CD4-positive, alpha-beta T cell (primary cell): ENCODE measurements around the gene CDH20. TPM values are rescaled to one million over a fixed set of nuclear protein-coding genes. Genes with fewer than 3 reads are reported as not detected.

Experiments used
- ATAC-seq: fragments of 200-7000 bp; cut with Tn5 transposase; one replicate; pipeline ENCODE4 v1.10.0; 2022; ENCODE audit warnings: mild to moderate bottlenecking; ENCODE audit not compliant: poor library complexity
- CTCF ChIA-PET: fragments of 350-600 bp; sonication (Branson Sonifier 250); formaldehyde crosslinking; loops from one replicate; lab custom pipeline; 2021; ENCODE audit warnings: antibody characterized with exemption, inconsistent platforms; lab: Charles Lee
- POLR2A ChIA-PET: fragments of 350-600 bp; sonication (Branson Sonifier 250); formaldehyde crosslinking; loops from one replicate; lab custom pipeline; 2021; ENCODE audit warnings: antibody characterized with exemption, inconsistent platforms; lab: Charles Lee
- DNase-seq, 14 experiments: peaks; one replicate each; pipeline ENCODE4 v3.0.0-alpha.2; 2013 to 2020; ENCODE audit warnings: mixed read lengths in 2 of 14
- H3K27ac ChIP-seq, 2 donors: one replicate each; pipeline versions ENCODE4 v1.5.1 to v1.7.0; 2013; ENCODE audit warnings: low read length in 2 of 2, low read depth in 1 of 2, mild to moderate bottlenecking in 1 of 2
- H3K27me3 ChIP-seq, 2 experiments: 1 replicate in 1 of 2; 2 replicates in 1 of 2; pipeline versions ENCODE4 v1.6.1 to v1.7.0; 2013; ENCODE audit warnings: low read length in 2 of 2, control low read depth in 1 of 2, mild to moderate bottlenecking in 1 of 2, moderate library complexity in 1 of 2; ENCODE audit not compliant: insufficient read depth in 2 of 2, control insufficient read depth in 1 of 2
- H3K36me3 ChIP-seq: one replicate; pipeline ENCODE4 v1.6.1; 2013; ENCODE audit warnings: low read length, control low read depth; ENCODE audit not compliant: insufficient read depth
- H3K4me1 ChIP-seq: one replicate; pipeline ENCODE4 v1.6.1; 2013; ENCODE audit warnings: low read length, control low read depth; ENCODE audit not compliant: insufficient read depth
- H3K4me3 ChIP-seq: one replicate; pipeline ENCODE4 v1.5.1; 2013; ENCODE audit warnings: mild to moderate bottlenecking, low read length, moderate library complexity
- H3K9me3 ChIP-seq, 2 experiments: 1 replicate in 1 of 2; 2 replicates in 1 of 2; pipeline versions ENCODE4 v1.6.1 to v1.7.0; 2013; ENCODE audit warnings: low read length in 2 of 2, mild to moderate bottlenecking in 2 of 2, control low read depth in 1 of 2, moderate library complexity in 1 of 2; ENCODE audit not compliant: control insufficient read depth in 1 of 2, insufficient read depth in 1 of 2
- H3K27ac Mint-ChIP-seq: one replicate; pipeline ENCODE4 v1.8.0; 2020; ENCODE audit warnings: mixed read lengths
- H3K27me3 Mint-ChIP-seq: one replicate; pipeline ENCODE4 v1.8.0; 2021; ENCODE audit warnings: mixed read lengths
- H3K36me3 Mint-ChIP-seq: one replicate; pipeline ENCODE4 v1.8.0; 2021; ENCODE audit warnings: low read depth, mixed read lengths
- H3K4me1 Mint-ChIP-seq: one replicate; pipeline ENCODE4 v1.8.0; 2021; ENCODE audit warnings: low read depth, mixed read lengths
- H3K4me3 Mint-ChIP-seq: one replicate; pipeline ENCODE4 v1.8.0; 2020; ENCODE audit warnings: mild to moderate bottlenecking, mixed read lengths
- H3K9me3 Mint-ChIP-seq: one replicate; pipeline ENCODE4 v1.8.0; 2020; ENCODE audit warnings: mixed read lengths
- intact Hi-C, 2 experiments: fragments of 100-400 bp; cut with DNase I in 1 of 2; cut with micrococcal nuclease in 1 of 2; formaldehyde crosslinking; loops; one replicate each; pipeline versions ENCODE4 v1.15.1 to v1.9.0; 2023 to 2025; cut with DNase I, micrococcal nuclease
- total RNA-seq, 174 experiments: library from RNA in 2 of 174; stranded (reverse) in 2 of 174; gene quantifications; one replicate each; pipeline ENCODE4 v1.2.3 and lab custom pipeline; 2021 to 2026
- TF ChIP-seq, protein P1 (sequence below): fragments of 200-600 bp; IDR thresholded peaks from one replicate; pipeline ENCODE4 v1.8.0; 2022; ENCODE audit warnings: antibody characterized with exemption, mild to moderate bottlenecking

CDH20 gene
- total RNA-seq, 2 experiments from 2014 or later = 0.16 to 0.39 TPM

GRCh38 chr18:61352611-61353010, 19.4 kb downstream of the CDH20 start:
- Histone ChIP-seq H3K27ac (no peak overlapping the region), H3K4me1 (no peaks in the 10 kb centered on the region), H3K9me3 (no peaks in the 10 kb centered on the region), H3K27me3 (no peaks in the 10 kb centered on the region), H3K4me3 (no peak overlapping the region), H3K36me3 (no peaks in the 10 kb centered on the region)
- intact Hi-C loops = no loop called here
- TF ChIP-seq, protein P1, sequence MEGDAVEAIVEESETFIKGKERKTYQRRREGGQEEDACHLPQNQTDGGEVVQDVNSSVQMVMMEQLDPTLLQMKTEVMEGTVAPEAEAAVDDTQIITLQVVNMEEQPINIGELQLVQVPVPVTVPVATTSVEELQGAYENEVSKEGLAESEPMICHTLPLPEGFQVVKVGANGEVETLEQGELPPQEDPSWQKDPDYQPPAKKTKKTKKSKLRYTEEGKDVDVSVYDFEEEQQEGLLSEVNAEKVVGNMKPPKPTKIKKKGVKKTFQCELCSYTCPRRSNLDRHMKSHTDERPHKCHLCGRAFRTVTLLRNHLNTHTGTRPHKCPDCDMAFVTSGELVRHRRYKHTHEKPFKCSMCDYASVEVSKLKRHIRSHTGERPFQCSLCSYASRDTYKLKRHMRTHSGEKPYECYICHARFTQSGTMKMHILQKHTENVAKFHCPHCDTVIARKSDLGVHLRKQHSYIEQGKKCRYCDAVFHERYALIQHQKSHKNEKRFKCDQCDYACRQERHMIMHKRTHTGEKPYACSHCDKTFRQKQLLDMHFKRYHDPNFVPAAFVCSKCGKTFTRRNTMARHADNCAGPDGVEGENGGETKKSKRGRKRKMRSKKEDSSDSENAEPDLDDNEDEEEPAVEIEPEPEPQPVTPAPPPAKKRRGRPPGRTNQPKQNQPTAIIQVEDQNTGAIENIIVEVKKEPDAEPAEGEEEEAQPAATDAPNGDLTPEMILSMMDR = no peak
- H3K9me3 Mint-ChIP-seq = peaks cover 3% of the 10 kb centered on the region
- no peaks in the 10 kb centered on the region for H3K27me3 Mint-ChIP-seq
- ChIA-PET CTCF (no interaction called here), POLR2A (no interaction called here)
- no peaks in the 10 kb centered on the region for H3K36me3 Mint-ChIP-seq
- H3K4me3 Mint-ChIP-seq = no peak overlapping the region
- ATAC-seq (no peak), DNase-seq (no peak)
- H3K27ac Mint-ChIP-seq = no peak overlapping the region
- no peaks in the 10 kb centered on the region for H3K4me1 Mint-ChIP-seq

DNA sequence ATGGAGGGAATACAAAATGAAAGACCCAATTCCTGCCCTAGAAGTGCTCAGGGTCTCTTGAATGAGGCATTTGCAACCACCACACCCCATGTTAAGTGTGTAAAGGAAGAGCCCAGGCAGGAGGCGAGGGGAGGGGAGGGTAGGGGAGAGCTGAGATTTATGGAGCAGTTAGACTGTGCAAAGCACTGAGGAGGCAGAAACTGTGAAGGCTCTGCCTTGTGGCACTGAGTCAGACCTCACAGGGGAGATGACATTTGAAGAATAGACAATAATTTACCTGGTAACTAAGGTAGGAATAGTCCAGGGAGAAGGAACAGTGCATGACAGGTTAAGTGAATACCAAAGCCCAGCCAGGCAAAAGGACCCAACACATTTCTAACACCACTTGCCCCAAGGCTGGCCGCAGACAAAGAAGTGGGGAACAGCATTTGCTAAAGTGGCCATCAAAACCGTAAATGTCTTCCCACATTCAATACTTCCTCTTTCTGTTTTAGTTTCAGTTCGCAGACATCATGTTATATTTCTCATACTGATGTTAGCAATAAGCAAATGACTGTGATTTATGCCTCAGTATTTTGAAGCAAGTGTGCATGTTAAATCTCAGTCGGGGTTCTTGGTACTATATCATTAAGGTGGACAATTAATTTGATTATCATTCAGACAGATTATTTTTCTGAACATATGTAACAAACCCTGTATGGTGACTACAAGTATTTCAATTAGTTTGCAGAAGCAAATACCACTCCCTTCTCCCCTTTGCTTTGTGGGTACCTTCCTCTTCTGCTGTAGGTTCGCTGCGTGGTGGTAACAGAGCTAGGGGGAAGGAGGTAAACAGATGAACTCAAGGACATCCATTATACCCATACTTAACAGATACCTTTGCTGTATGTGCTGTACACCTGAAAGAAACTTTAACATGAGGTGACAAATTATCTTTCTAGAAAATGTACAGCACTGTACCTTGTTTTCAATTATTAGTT, 27.5 kb downstream of the CDH20 start:
- no peak overlapping the region for H3K27ac Mint-ChIP-seq
- ChIA-PET POLR2A (no interaction called here), CTCF (no interaction called here)
- H3K36me3 Mint-ChIP-seq = no peaks in the 10 kb centered on the region
- peak overlapping the region; percentile 49 for H3K4me3 Mint-ChIP-seq
- intact Hi-C loops = no loop called here
- H3K27ac ChIP-seq = no peak overlapping the region
- ATAC-seq (no peak), DNase-seq (no peak)
- H3K9me3 Mint-ChIP-seq = no peaks in the 10 kb centered on the region
- TF ChIP-seq, protein P1 = no peak
- H3K4me1 ChIP-seq = no peaks in the 10 kb centered on the region
- H3K9me3 ChIP-seq = peaks cover 0 to 4% of the 10 kb centered on the region in 2 experiments
- H3K27me3 Mint-ChIP-seq = peaks cover 6% of the 10 kb centered on the region
- H3K4me1 Mint-ChIP-seq = peaks cover 12% of the 10 kb centered on the region
- no peak overlapping the region for H3K4me3 ChIP-seq
- no peaks in the 10 kb centered on the region for H3K36me3 ChIP-seq
- H3K27me3 ChIP-seq = peaks cover 0 to 2% of the 10 kb centered on the region in 2 experiments

GRCh38 chr18:61362511-61362910, 29.3 kb downstream of the CDH20 start:
- H3K27me3 ChIP-seq = peaks cover 0 to 7% of the 10 kb centered on the region in 2 experiments
- H3K4me1 ChIP-seq = no peaks in the 10 kb centered on the region
- Mint-ChIP-seq H3K4me3 (no peak overlapping the region), H3K4me1 (peaks cover 12% of the 10 kb centered on the region), H3K27me3 (peaks cover 12% of the 10 kb centered on the region), H3K36me3 (no peaks in the 10 kb centered on the region), H3K9me3 (no peaks in the 10 kb centered on the region), H3K27ac (no peak overlapping the region)
- H3K4me3 ChIP-seq = no peak overlapping the region
- DNase-seq = no peak
- H3K9me3 ChIP-seq = peaks cover 0 to 4% of the 10 kb centered on the region in 2 experiments
- H3K36me3 ChIP-seq = no peaks in the 10 kb centered on the region
- ChIA-PET POLR2A (no interaction called here), CTCF (no interaction called here)
- TF ChIP-seq, protein P1 = no peak
- intact Hi-C loops = no loop called here
- no peak for ATAC-seq
- no peak overlapping the region for H3K27ac ChIP-seq
